HG03575 (cell line): ENCODE results near the gene KCTD8.

ENCODE experiments used
- ATAC-seq: cut with Tn5 transposase; IDR thresholded peaks from one replicate; pipeline ENCODE4 v1.9.1; 2021; ENCODE audit not compliant: unreplicated experiment, insufficient number of reproducible peaks, low FRiP score; ENCODE audit errors: extremely low read depth

Gene KCTD8

GRCh38 chr4:44448521-44449461 is at the start of gene KCTD8:
KCTD8 (minus strand) TSS chr4:44448809.
- peak; percentile 86 for ATAC-seq

GRCh38 chr4:44494810-44495701 is 46.4 kb upstream of the KCTD8 start:
- ATAC-seq: no peak

GRCh38 chr4:44493924-44494323 is 45.3 kb upstream of the KCTD8 start:
- no peak for ATAC-seq

GRCh38 chr4:44487341-44487740 is 38.7 kb upstream of the KCTD8 start:
- no peak for ATAC-seq

GRCh38 chr4:44479731-44480130 is 31.1 kb upstream of the KCTD8 start:
- ATAC-seq: no peak

GRCh38 chr4:44462259-44462658 is 13.7 kb upstream of the KCTD8 start:
- ATAC-seq: no peak

- no peak for ATAC-seq
Measured at GRCh38 chr4:44447563-44448504, 775 bp downstream of the KCTD8 start.

GRCh38 chr4:44446801-44447562 is 1.6 kb downstream of the KCTD8 start:
- no peak for ATAC-seq

GRCh38 chr4:44446191-44446590 is 2.4 kb downstream of the KCTD8 start:
- no peak for ATAC-seq

GRCh38 chr4:44438687-44439086 is 9.9 kb downstream of the KCTD8 start:
- ATAC-seq: no peak

GRCh38 chr4:44434247-44434646 is 14.4 kb downstream of the KCTD8 start:
- no peak for ATAC-seq

GRCh38 chr4:44425614-44426208 is 22.9 kb downstream of the KCTD8 start:
- ATAC-seq: no peak

GRCh38 chr4:44422912-44423311 is 25.7 kb downstream of the KCTD8 start:
- ATAC-seq: no peak

GRCh38 chr4:44421330-44422065 is 27.1 kb downstream of the KCTD8 start:
- no peak for ATAC-seq

- ATAC-seq: no peak
Measured at GRCh38 chr4:44415251-44415650, 33.4 kb downstream of the KCTD8 start.

GRCh38 chr4:44368413-44369167 is 80.0 kb downstream of the KCTD8 start:
- no peak for ATAC-seq
